Daoy (cell line): Measurements from ENCODE around the gene ACSL3. TPM values are rescaled to one million over a fixed set of nuclear protein-coding genes. Genes with fewer than 3 reads are reported as not detected.

Experiments
- DNase-seq: peaks from one replicate; pipeline ENCODE4 v3.0.0-alpha.2; 2015; ENCODE audit warnings: low read depth
- total RNA-seq: library from RNA; depleted of rRNA; stranded (reverse); fragments of >200 nt; shearing (Covaris generic); gene quantifications from 2 replicates; pipeline ENCODE4 v1.2.3, GENCODE V29; 2014

Gene ACSL3
- total RNA-seq, 1 experiment from 2014 or later = 76.2 TPM

- no peak for DNase-seq
Measured at GRCh38 chr2:222879604-222879933, 18.7 kb downstream of the ACSL3 start.

GRCh38 chr2:222882484-222882928, 21.7 kb downstream of the ACSL3 start:
- DNase-seq = no peak

GRCh38 chr2:222883420-222883819, 22.6 kb downstream of the ACSL3 start:
- DNase-seq = no peak

GRCh38 chr2:222884114-222884771, 23.4 kb downstream of the ACSL3 start:
- DNase-seq = no peak

GRCh38 chr2:222884805-222885424, 24.1 kb downstream of the ACSL3 start:
- DNase-seq = no peak

GRCh38 chr2:222887124-222887523, 26.3 kb downstream of the ACSL3 start:
- peak; percentile 17 for DNase-seq

- no peak for DNase-seq
Measured at GRCh38 chr2:222888716-222889115, 27.9 kb downstream of the ACSL3 start.

GRCh38 chr2:222891890-222892289, 31.1 kb downstream of the ACSL3 start:
- DNase-seq = no peak

- DNase-seq = no peak
Measured at GRCh38 chr2:222892321-222892720, 31.5 kb downstream of the ACSL3 start.

GRCh38 chr2:222892761-222893160, 31.9 kb downstream of the ACSL3 start:
- no peak for DNase-seq

GRCh38 chr2:222893716-222894115, 32.9 kb downstream of the ACSL3 start:
- no peak for DNase-seq

GRCh38 chr2:222895144-222895543, 34.3 kb downstream of the ACSL3 start:
- DNase-seq = no peak

- DNase-seq = no peak
Measured at GRCh38 chr2:222897898-222898297, 37.1 kb downstream of the ACSL3 start.

GRCh38 chr2:222899413-222900181, 38.8 kb downstream of the ACSL3 start:
- DNase-seq = no peak

- peak; percentile 32 for DNase-seq
Measured at GRCh38 chr2:222900354-222900753, 39.5 kb downstream of the ACSL3 start.

- no peak for DNase-seq
Measured at GRCh38 chr2:222902660-222903059, 41.8 kb downstream of the ACSL3 start.

GRCh38 chr2:222903234-222904220, 42.7 kb downstream of the ACSL3 start:
- peak; percentile 34 for DNase-seq

- no peak for DNase-seq
Measured at GRCh38 chr2:222904557-222905258, 43.9 kb downstream of the ACSL3 start.

GRCh38 chr2:222907048-222907447, 46.2 kb downstream of the ACSL3 start:
- no peak for DNase-seq

GRCh38 chr2:222907790-222908441, 47.1 kb downstream of the ACSL3 start:
- no peak for DNase-seq

GRCh38 chr2:222909286-222909685, 48.5 kb downstream of the ACSL3 start:
- no peak for DNase-seq
